Measurements from ENCODE around the gene KIF26B.

KIF26B gene

DNA sequence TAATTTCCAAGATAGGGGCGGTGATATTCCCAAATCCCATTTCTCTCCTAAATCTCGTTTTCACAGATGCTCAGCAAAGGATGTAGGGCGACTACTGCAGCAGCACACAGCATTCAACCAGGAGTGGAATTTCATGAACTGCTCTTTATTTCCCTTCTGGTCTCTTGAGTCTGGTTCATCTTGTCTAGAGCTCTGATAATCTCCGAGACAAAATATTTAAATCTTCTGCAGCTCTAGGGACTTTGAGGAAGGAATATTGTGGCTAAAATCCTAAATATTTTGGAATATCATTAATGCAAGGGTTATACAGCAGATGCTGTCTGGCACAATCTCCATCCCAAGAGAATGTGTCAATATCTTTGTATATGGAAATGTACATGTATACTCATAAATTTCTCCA, 45.4 kb downstream of the KIF26B start:
- no peak for DNase-seq (ENCODE audit: extremely low read depth, low read depth)
- TF ChIP-seq, protein P1, sequence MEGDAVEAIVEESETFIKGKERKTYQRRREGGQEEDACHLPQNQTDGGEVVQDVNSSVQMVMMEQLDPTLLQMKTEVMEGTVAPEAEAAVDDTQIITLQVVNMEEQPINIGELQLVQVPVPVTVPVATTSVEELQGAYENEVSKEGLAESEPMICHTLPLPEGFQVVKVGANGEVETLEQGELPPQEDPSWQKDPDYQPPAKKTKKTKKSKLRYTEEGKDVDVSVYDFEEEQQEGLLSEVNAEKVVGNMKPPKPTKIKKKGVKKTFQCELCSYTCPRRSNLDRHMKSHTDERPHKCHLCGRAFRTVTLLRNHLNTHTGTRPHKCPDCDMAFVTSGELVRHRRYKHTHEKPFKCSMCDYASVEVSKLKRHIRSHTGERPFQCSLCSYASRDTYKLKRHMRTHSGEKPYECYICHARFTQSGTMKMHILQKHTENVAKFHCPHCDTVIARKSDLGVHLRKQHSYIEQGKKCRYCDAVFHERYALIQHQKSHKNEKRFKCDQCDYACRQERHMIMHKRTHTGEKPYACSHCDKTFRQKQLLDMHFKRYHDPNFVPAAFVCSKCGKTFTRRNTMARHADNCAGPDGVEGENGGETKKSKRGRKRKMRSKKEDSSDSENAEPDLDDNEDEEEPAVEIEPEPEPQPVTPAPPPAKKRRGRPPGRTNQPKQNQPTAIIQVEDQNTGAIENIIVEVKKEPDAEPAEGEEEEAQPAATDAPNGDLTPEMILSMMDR (IDR thresholded peaks at IDR 0.05; ENCODE audit: low read depth, low read length, missing control alignments) = no peak
- no peak overlapping the region for H3K4me3 ChIP-seq (replicated peaks; ENCODE audit: low read depth, low read length)

GRCh38 chr1:245201201-245201600, 46.4 kb downstream of the KIF26B start:
- no peak overlapping the region for H3K4me3 ChIP-seq (replicated peaks; ENCODE audit: low read depth, low read length)
- TF ChIP-seq, protein P1 (IDR thresholded peaks at IDR 0.05; ENCODE audit: low read depth, low read length, missing control alignments) = no peak
- no peak for DNase-seq (ENCODE audit: extremely low read depth, low read depth)

DNA sequence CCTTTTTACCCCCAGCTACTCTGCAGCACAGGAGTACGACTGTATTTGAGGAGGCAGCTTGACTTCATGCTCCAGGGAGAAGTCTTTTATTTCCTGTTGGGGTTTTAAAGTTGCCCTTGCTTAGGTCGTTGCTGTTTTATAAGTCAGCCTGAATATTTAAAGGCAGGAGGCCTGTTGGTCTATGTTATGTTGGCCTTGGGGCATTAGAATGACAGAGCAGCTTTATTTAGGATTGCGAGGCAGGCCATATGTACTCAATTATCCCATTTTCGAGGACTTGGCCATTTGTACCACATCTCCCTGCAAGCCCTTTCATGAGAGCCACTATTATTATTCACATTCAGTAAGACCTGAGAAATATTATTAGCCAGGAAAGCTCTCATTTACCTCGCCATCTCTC, 47.0 kb downstream of the KIF26B start:
- DNase-seq (ENCODE audit: extremely low read depth, low read depth) = no peak
- no peak overlapping the region for H3K4me3 ChIP-seq (replicated peaks; ENCODE audit: low read depth, low read length)
- TF ChIP-seq, protein P1 (IDR thresholded peaks at IDR 0.05; ENCODE audit: low read depth, low read length, missing control alignments) = no peak

- TF ChIP-seq, protein P1 (IDR thresholded peaks at IDR 0.05; ENCODE audit: low read depth, low read length, missing control alignments) = no peak
- DNase-seq (ENCODE audit: extremely low read depth, low read depth) = no peak
- no peak overlapping the region for H3K4me3 ChIP-seq (replicated peaks; ENCODE audit: low read depth, low read length)
These were observed 50.6 kb downstream of the KIF26B start for GRCh38 chr1:245205396-245205795.

DNA sequence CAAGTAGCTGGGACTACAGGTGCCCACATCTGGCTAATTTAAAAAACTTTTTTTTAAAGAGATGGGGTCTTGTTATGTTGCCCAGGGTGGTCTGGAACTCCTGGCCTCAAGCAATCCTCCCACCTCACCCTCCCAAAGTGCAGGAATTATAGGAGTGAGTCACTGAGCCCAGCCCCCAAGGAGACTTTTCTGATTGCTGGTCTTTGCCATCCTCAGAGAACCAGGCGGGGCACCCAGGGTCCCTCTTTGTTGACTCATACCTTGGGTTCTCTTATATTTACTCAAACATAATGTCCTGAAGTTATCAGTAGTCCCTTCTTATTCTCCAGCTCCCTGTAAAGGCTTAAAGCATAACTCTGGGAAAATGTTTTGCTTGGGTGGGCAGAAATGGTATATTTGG, 51.1 kb downstream of the KIF26B start:
- DNase-seq (ENCODE audit: extremely low read depth, low read depth) = no peak
- H3K4me3 ChIP-seq (replicated peaks; ENCODE audit: low read depth, low read length) = no peak overlapping the region
- TF ChIP-seq, protein P1 (IDR thresholded peaks at IDR 0.05; ENCODE audit: low read depth, low read length, missing control alignments) = no peak

GRCh38 chr1:245207056-245207638, 52.4 kb downstream of the KIF26B start:
- TF ChIP-seq, protein P1 (IDR thresholded peaks at IDR 0.05; ENCODE audit: low read depth, low read length, missing control alignments) = no peak
- no peak overlapping the region for H3K4me3 ChIP-seq (replicated peaks; ENCODE audit: low read depth, low read length)
- no peak for DNase-seq (ENCODE audit: extremely low read depth, low read depth)

DNA sequence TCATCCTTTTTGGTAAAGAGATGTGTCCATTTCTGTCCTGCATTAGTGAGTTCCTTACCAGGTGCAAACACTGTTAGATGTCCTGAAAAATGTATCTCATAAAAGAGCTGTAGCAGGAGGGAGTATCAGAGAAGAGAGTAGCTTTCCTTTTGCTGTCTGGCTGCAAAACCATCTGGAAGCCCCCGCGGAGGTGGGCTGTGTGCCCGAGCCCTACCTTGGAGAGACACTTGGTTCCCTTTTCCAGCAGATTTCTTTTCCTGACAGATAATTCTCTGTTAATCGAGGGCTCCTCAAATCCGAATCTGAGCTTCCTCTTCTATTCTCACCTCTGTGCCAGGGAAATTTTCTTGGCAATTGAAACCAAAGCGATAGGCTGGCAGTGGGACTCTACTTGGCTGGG, 53.0 kb downstream of the KIF26B start:
- H3K4me3 ChIP-seq (replicated peaks; ENCODE audit: low read depth, low read length) = no peak overlapping the region
- no peak for DNase-seq (ENCODE audit: extremely low read depth, low read depth)
- TF ChIP-seq, protein P1 (IDR thresholded peaks at IDR 0.05; ENCODE audit: low read depth, low read length, missing control alignments) = no peak

All from HFF-Myc (cell line).